NB4 (cell line): ENCODE results near the gene PTPMT1.
A peak's percentile ranks its signal among the peaks of the same experiment; 100 is the strongest.

Experiments
- CTCF ChIP-seq: IDR thresholded peaks from one replicate; pipeline ENCODE4 v1.5.1; 2012; ENCODE audit warnings: low read depth, low read length
- MYC ChIP-seq: IDR thresholded peaks from 2 replicates; pipeline ENCODE4 v1.6.1; 2011; ENCODE audit warnings: low read depth, low read length

DNA sequence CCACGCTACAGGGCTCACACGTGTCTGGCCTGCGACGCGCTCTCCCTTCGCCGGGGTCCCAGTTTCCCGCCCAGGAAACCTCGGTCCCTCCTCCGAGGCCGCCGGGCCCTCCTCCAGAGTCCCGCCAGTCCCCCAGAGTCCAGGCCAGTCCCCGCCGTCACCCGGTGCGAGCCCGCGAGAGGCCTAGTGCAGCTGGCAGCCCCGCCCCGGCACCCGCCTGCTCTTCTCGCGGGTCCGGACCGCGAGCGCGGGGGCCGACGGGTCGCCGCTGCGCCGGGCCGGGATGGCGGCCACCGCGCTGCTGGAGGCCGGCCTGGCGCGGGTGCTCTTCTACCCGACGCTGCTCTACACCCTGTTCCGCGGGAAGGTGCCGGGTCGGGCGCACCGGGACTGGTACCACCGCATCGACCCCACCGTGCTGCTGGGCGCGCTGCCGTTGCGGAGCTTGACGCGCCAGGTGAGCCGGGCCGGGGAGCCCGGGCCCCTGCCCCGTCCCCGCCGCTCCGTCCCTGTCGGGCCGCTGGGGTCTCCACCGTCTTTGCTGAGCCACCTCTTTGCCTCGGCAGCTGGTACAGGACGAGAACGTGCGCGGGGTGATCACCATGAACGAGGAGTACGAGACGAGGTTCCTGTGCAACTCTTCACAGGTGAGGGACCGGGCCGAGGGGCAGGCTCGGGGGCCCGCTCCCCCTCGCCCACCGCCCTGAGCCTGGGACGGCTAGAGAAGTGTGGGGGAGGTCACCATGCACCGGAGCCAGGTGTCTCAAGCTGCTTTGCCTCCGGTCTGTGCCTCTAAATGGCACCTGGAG, at the start of gene PTPMT1:
- TF ChIP-seq CTCF (no peak), MYC (peak; percentile 74)
